Measurements from ENCODE around the gene CRYAB.

CRYAB gene

DNA sequence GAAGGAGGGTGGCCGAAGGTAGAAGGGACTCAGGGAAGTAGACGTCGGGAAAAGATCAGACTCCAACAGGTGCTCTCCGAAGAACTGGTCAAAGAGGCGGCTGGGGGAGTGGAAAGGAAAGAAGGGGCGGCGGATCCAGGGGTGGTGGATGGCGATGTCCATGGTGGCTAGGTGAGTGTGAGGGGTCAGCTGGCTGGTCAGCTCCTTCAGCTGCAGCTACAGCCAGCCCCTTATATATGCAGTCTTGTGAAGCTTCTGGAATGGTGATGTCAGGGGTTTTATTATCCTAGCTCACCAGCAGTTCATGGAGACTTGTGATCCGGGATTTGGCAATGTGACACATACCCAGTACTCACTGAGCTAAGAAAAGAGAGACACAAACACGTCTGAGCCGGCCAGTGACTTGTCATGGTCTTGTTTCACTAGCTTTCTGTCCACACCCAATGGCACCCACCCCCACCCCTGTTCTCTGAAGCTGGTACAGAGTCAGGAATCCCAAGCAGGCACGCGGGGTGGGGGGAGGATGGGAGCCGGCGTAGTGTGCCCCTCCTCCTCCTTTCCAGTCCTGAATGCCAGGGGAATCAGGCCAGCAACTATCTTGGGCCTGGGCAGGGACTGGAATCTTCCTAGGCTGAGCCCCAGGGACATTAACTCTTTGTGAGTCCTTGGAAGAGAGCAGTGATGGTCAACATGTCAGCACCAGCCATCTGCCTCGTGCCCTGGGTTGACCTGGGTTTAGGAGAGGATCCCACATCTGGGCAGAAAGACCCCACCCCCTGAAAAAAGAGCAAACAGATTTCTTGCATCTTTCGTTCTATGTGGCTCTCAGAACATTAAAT lies at the start of gene CRYAB:
TSS of gene CRYAB (minus strand) at position 208 of the 839 bp plus-strand sequence. CDS start at position 162, 46 bp downstream.
- no peak for DNase-seq (ENCODE audit: low read depth)

DNA sequence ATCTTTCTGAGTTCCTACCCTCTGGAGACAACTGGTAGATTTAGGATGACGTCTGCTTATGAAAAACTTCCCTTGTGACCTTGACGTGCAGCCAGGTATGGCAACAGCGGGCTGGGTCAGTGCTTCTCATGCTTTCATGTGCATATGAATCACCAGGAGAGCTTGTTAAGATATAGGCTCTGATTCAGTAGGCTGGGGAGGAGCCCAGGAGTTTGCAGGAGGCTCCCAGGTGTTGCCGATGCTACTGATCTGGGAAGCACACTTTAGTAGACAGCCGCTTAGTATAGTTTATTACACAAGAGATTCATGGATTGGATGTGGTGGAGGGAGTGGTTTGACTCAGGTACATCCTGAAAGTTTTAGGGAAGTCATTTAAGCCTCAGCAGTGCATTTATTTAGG lies 49.3 kb upstream of the CRYAB start:
- DNase-seq (ENCODE audit: low read depth), result no peak

GRCh38 chr11:111957663-111958444 lies 46.3 kb upstream of the CRYAB start:
- no peak for DNase-seq (ENCODE audit: low read depth)

- DNase-seq (ENCODE audit: low read depth), result no peak
Observed at GRCh38 chr11:111954154-111954553, 42.6 kb upstream of the CRYAB start.

GRCh38 chr11:111951565-111951964 lies 40.0 kb upstream of the CRYAB start:
- no peak for DNase-seq (ENCODE audit: low read depth)

- DNase-seq (ENCODE audit: low read depth), result no peak
Observed at GRCh38 chr11:111949519-111950426, 38.2 kb upstream of the CRYAB start.

DNA sequence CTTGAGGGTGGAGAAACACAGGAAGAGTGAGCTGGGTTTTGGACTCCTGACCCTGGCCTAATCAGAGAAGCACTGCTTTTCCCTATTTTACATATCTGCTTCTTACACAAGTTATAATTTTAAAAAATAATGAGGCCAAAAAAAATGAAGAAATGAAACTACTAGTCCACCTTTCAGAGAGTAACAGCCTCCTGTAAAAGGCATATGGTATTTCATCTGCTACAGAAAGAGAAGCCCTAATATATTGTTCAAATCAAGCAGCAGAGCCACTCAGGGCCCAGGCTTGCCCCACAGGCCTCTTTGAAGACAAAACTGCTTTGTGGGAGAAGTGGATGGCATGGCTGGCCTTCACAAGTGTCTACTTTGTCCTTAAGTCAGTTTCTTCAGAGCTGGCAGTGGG lies 35.6 kb upstream of the CRYAB start:
- DNase-seq (ENCODE audit: low read depth), result no peak

DNA sequence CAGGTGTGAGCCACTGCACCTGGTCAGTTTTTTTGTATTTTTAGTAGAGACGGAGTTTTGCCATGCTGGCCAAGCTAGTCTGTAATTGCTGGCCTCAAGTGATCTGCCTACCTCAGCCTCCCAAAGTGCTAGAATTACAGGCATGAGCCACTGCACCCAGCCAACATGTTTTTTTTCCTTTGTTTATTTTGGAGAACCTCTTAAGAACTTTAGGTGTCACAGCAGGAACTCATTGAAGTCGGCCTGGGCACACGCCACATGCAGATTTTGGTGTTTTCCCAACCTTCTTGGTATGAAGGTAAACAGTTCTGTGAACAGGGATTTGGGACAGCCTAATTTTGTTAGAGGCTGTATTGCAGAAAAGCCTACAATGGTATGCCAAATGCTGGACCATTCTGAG lies 34.9 kb upstream of the CRYAB start:
- no peak for DNase-seq (ENCODE audit: low read depth)

DNA sequence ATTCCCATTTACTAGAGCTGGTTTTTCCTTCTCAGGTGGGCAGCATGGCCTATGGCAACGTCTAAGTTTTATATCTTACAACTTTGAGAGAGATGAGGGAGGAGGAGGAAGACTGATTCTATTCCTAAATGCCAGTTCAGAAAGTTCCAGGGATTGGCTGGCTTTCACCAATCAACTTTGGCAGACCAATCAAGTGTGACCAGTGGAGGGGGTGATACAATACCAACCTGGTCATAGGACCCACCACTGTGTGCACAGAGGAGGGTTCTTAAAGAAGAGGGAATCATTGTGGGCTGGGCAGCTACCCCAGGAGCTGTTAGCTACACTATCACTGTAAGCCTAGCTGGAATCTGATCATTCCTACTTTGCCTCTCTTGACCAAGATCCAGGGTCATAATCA lies 33.6 kb upstream of the CRYAB start:
- DNase-seq (ENCODE audit: low read depth), result no peak

- no peak for DNase-seq (ENCODE audit: low read depth)
Observed at GRCh38 chr11:111944651-111945051, 33.1 kb upstream of the CRYAB start.

DNA sequence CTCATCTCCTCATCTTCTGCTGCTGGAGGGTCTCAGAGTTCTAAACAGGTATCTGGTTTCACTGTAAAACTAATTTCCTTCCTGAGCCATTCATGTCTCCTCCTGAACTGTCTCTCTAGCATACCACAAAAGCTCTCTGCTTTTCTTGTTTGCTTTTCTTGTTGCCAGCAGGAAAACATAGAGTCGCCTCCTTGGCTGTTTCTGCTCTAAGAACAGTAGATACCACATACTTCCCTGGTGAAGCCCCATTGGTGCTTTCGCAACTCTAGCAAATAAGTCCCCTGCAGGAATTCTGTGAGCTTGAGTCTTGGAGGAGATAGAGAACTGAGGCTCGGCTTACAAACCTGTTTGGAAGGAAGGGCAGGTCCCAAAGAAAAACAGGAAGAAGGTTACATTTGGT lies 32.6 kb upstream of the CRYAB start:
- DNase-seq (ENCODE audit: low read depth), result no peak

DNA sequence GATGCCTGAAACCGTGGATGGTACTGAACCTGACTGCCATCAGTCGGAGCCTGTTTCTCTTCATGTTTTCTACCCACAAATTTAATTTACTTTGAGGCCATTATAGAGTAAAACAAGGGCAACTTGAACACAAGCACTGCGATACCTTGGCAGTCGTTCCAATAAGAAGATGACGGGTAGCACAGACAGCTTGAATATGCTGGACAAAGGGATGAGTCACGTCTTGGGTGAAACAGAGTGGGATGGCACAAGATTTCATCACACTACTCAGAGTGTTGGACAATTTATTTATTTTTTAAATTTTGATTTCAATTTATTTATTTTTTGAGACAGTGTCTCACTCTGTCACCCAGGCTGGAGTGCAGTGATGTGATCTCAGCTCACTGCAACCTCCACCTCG lies 31.3 kb upstream of the CRYAB start:
- DNase-seq (ENCODE audit: low read depth), result no peak

GRCh38 chr11:111941963-111942362 lies 30.4 kb upstream of the CRYAB start:
- no peak for DNase-seq (ENCODE audit: low read depth)

DNA sequence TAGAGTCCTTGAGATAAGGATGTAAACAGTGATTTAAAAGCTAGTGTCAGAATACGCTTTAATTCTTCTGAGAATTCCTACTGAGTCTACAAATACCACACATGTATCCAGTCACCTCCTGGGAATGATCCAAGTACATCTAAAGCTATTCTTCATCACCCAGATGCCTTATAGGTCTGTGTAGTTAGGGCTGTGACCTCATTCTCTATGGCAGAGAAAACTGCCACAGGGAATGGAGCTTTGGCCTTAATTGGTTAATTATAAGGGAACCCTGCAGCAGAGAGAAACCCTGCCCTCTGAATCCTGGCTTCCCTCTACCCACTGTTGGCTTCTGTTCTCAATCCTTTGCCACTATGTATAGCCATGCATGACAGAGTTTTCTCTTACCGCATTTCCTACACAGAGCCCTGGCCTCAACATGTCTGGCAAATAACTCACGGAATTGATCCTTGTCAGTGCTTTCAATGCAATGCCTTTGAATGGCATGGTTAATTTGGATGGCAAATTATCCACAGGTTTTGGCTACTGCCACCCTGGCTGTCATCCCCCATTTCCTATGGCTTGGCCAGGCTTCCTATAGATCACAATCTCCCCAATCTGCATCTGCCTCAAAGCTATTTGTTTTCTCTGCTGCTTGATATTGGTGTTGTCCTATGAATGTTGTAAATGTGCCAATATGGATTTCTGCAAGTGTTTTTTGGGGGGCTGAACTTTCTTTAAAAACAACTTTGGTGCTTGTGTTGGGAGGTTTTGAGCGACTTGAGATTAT lies 28.4 kb upstream of the CRYAB start:
- no peak for DNase-seq (ENCODE audit: low read depth)

DNA sequence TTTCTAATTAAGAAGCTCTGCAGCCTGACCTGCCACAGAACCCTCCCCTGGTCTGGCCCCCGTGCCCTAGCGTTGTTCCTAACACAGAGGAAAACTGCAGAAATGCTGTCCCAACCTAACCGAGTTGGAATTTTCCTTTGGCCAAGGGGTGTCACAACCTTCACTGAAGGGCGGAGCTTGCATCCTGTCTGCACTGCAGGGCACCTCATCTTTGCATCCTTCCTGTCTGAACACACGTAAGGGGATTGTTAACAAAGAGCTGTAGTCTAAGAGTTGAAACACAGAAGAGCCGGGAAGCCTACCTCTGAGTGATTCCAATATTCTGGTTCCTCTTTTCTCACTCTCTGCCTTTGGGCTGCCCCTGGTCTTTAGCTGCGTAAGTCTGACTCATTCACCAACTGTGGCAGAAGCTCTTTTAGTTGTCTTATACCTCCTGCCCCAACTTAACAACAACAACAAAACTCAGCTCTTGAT lies 27.2 kb upstream of the CRYAB start:
- DNase-seq (ENCODE audit: low read depth), result no peak

- DNase-seq (ENCODE audit: low read depth), result no peak
Observed at GRCh38 chr11:111937844-111938243, 26.3 kb upstream of the CRYAB start.

- no peak for DNase-seq (ENCODE audit: low read depth)
Observed at GRCh38 chr11:111937461-111937769, 25.8 kb upstream of the CRYAB start.

- DNase-seq (ENCODE audit: low read depth), result no peak
Observed at GRCh38 chr11:111936040-111936540, 24.5 kb upstream of the CRYAB start.

DNA sequence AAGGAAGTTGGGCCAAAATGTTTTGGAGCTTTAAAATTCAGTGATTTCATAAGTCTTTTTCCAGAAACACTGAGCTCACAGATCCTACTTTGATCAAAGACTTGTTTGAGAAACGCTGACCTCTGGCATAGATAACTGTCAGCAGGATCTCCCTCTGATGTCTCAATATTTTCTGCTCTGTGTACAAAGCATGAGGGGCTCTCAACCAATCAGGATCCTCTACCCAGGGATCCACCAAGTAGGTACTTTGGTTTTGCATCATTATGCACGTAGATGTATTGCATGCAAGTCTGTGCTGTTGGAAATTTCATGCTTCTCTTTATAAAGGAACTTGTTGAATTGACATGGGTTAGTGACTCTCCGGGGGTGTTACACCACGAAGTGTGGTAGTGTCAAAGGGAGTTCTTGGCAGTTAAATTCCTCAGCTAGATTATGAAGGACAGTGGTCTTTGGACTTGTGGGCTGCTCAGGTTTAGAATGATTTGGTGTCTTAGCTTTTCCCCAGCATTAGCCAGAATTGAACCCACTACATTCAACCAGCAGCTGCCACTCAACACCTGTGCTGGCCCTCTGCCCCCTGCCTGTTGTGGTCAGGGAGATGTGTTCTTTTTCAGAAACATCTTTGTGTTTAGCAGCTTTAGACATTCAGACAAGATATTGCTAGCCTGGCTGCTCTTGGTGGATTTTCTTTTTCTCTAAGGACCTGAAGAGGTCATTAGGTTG lies 23.9 kb upstream of the CRYAB start:
- DNase-seq (ENCODE audit: low read depth), result no peak

GRCh38 chr11:111934306-111934705 lies 22.7 kb upstream of the CRYAB start:
- DNase-seq (ENCODE audit: low read depth), result no peak

DNA sequence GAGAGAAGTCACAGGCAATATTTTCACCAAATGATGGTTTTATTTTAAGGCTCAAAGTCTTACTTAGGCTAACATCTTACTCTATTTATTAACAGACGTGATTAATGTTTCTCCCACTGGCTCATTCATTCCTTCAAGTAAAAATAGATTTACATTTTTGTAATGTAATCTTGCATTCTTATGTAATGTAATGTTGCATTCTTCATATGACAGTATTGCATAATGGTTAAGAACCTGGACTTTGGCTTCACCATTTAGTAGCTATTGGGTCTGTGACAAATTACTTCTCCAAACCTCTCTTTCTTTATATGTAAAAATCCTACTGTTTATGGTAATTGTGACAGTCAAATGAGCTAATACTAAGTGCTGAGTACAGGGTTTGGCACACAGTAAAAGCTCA lies 22.3 kb upstream of the CRYAB start:
- DNase-seq (ENCODE audit: low read depth), result no peak
